Suprapubic skin (tissue), 4 donors: ENCODE data around the gene RNU11. TPM values are rescaled to one million over a fixed set of nuclear protein-coding genes. Genes with fewer than 3 reads are reported as not detected.
A peak's percentile ranks its signal among the peaks of the same experiment; 100 is the strongest.
"Not testable (repeated sequence)": the region's sequence is repeated elsewhere in the genome, so short reads cannot be mapped to it uniquely, and the experiment has no call there.

Experiments
- DNase-seq, 2 donors: peaks; one replicate each; pipeline ENCODE4 v3.0.0-alpha.2; 2019; ENCODE audit warnings: low spot score in 2 of 2
- H3K27ac ChIP-seq: fragments of 200-600 bp; sonication (generic); one replicate; pipeline ENCODE4 v1.5.1; 2019
- H3K27me3 ChIP-seq: fragments of 200-600 bp; sonication (generic); one replicate; pipeline ENCODE4 v1.5.1; 2019
- H3K36me3 ChIP-seq: fragments of 200-600 bp; sonication (generic); one replicate; pipeline ENCODE4 v1.5.1; 2019
- H3K4me1 ChIP-seq: fragments of 200-600 bp; sonication (generic); one replicate; pipeline ENCODE4 v1.5.1; 2019
- H3K4me3 ChIP-seq: fragments of 200-600 bp; sonication (generic); one replicate; pipeline ENCODE4 v1.5.1; 2019; ENCODE audit warnings: mild to moderate bottlenecking
- H3K9me3 ChIP-seq: fragments of 200-600 bp; sonication (generic); one replicate; pipeline ENCODE4 v1.5.1; 2019
- EP300 ChIP-seq: sonication (generic); formaldehyde crosslinking; IDR thresholded peaks from one replicate; pipeline ENCODE4 v1.6.1; 2017; ENCODE audit warnings: antibody characterized with exemption
- POLR2A ChIP-seq, 2 donors: fragments of 450-650 bp; IDR thresholded peaks; one replicate each; pipeline ENCODE4 v1.6.1; 2017; ENCODE audit warnings: antibody characterized with exemption in 2 of 2, mild to moderate bottlenecking in 2 of 2, moderate library complexity in 2 of 2
- POLR2AphosphoS5 ChIP-seq, 3 donors: sonication (generic); formaldehyde crosslinking; IDR thresholded peaks; one replicate each; pipeline ENCODE4 v1.6.1; 2017; ENCODE audit warnings: antibody characterized with exemption in 3 of 3
- WGBS: methylation state at CpG from one replicate; pipeline ENCODE4 v1.1.5; 2018; 5-methylcytosine and 5-hydroxymethylcytosine counted together
- total RNA-seq, 4 donors: library from RNA; depleted of rRNA; stranded (reverse); fragments of >200 nt; gene quantifications; one replicate each; pipeline ENCODE4 v1.1.0, GENCODE V29; 2016
- TF ChIP-seq, protein P1 (sequence below), 2 donors: fragments of 200-600 bp in 1 of 2; fragments of 450-650 bp in 1 of 2; sonication (generic) in 1 of 2; IDR thresholded peaks; one replicate each; pipeline ENCODE4 v1.5.1; 2016 to 2019; ENCODE audit warnings: antibody characterized with exemption in 2 of 2, mild to moderate bottlenecking in 1 of 2, moderate library complexity in 1 of 2

Gene RNU11
- total RNA-seq, 4 donors from 2014 or later, result not detected

- not testable (repeated sequence) for H3K36me3 ChIP-seq, DNase-seq
- 80% methylated on average over 9 of the region's 10 CpGs for WGBS
These were observed 7.3 kb downstream of the RNU11 start for GRCh38 chr1:28655448-28656311.

GRCh38 chr1:28656335-28656734, 7.9 kb downstream of the RNU11 start:
- Histone ChIP-seq H3K4me1 (no peaks in the 10 kb centered on the region), H3K27me3 (no peaks in the 10 kb centered on the region), H3K27ac (no peak overlapping the region), H3K9me3 (no peaks in the 10 kb centered on the region), H3K4me3 (no peak overlapping the region), H3K36me3 (no peaks in the 10 kb centered on the region)
- TF ChIP-seq EP300 (no peak), POLR2AphosphoS5 (IDR thresholded peaks at IDR 0.05) (no peak), POLR2A (IDR thresholded peaks at IDR 0.05) (no peak)
- TF ChIP-seq, protein P1, sequence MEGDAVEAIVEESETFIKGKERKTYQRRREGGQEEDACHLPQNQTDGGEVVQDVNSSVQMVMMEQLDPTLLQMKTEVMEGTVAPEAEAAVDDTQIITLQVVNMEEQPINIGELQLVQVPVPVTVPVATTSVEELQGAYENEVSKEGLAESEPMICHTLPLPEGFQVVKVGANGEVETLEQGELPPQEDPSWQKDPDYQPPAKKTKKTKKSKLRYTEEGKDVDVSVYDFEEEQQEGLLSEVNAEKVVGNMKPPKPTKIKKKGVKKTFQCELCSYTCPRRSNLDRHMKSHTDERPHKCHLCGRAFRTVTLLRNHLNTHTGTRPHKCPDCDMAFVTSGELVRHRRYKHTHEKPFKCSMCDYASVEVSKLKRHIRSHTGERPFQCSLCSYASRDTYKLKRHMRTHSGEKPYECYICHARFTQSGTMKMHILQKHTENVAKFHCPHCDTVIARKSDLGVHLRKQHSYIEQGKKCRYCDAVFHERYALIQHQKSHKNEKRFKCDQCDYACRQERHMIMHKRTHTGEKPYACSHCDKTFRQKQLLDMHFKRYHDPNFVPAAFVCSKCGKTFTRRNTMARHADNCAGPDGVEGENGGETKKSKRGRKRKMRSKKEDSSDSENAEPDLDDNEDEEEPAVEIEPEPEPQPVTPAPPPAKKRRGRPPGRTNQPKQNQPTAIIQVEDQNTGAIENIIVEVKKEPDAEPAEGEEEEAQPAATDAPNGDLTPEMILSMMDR (IDR thresholded peaks at IDR 0.05), result no peak
- WGBS, result 91% methylated on average over 6 of the region's 6 CpGs
- no peak for DNase-seq

More at GRCh38 chr1:28655448-28656311, 7.3 kb downstream of the RNU11 start:
- not testable (repeated sequence) for H3K9me3 ChIP-seq, H3K4me3 ChIP-seq, H3K27ac ChIP-seq, H3K27me3 ChIP-seq, H3K4me1 ChIP-seq

GRCh38 chr1:28663871-28664470, 15.6 kb downstream of the RNU11 start:
- no peaks in the 10 kb centered on the region for H3K27me3 ChIP-seq
- no peaks in the 10 kb centered on the region for H3K9me3 ChIP-seq
- H3K27ac ChIP-seq, result no peak overlapping the region
- no peak for DNase-seq
- TF ChIP-seq POLR2AphosphoS5 (IDR thresholded peaks at IDR 0.05), result no peak
- TF ChIP-seq EP300, result no peak
- TF ChIP-seq, protein P1 (IDR thresholded peaks at IDR 0.05), result no peak
- no peak for TF ChIP-seq POLR2A (IDR thresholded peaks at IDR 0.05)
- H3K4me1 ChIP-seq, result peaks cover 10% of the 10 kb centered on the region
- no peaks in the 10 kb centered on the region for H3K36me3 ChIP-seq
- H3K4me3 ChIP-seq, result no peak overlapping the region
- WGBS, result 83% methylated on average over 7 of the region's 7 CpGs

GRCh38 chr1:28666806-28667205, 18.4 kb downstream of the RNU11 start:
- H3K27ac ChIP-seq, result no peak overlapping the region
- 95% methylated on average over 12 of the region's 12 CpGs for WGBS

GRCh38 chr1:28668191-28668955, 20.0 kb downstream of the RNU11 start, which contains the start of gene GMEB1:
Gene GMEB1 (plus strand): TSS chr1:28668784. CDS start chr1:28683613, 14,829 bp downstream.
- H3K27me3 ChIP-seq, result no peaks in the 10 kb centered on the region
- no peaks in the 10 kb centered on the region for H3K36me3 ChIP-seq
- peaks cover 20% of the 10 kb centered on the region for H3K4me1 ChIP-seq
- H3K9me3 ChIP-seq, result no peaks in the 10 kb centered on the region
- 2% methylated on average over 12 of the region's 57 CpGs for WGBS
- TF ChIP-seq POLR2AphosphoS5 (IDR thresholded peaks at IDR 0.05) (no peak), POLR2A (IDR thresholded peaks at IDR 0.05) (no peak), EP300 (no peak)
- TF ChIP-seq, protein P1 (IDR thresholded peaks at IDR 0.05), result no peak
- H3K27ac ChIP-seq, result peak within 1 kb of the TSS; percentile 99
- peak; percentile 88 to 91 for DNase-seq
- H3K4me3 ChIP-seq, result peak within 1 kb of the TSS; percentile 97

More at GRCh38 chr1:28666806-28667205, 18.4 kb downstream of the RNU11 start:
- H3K4me3 ChIP-seq, result no peak overlapping the region
- H3K27me3 ChIP-seq, result no peaks in the 10 kb centered on the region
- no peaks in the 10 kb centered on the region for H3K36me3 ChIP-seq
- H3K4me1 ChIP-seq, result peaks cover 20% of the 10 kb centered on the region
- TF ChIP-seq, protein P1 (IDR thresholded peaks at IDR 0.05), result no peak
- no peak for TF ChIP-seq POLR2A (IDR thresholded peaks at IDR 0.05)
- no peak for TF ChIP-seq EP300
- TF ChIP-seq POLR2AphosphoS5 (IDR thresholded peaks at IDR 0.05), result no peak
- DNase-seq, result no peak
- no peaks in the 10 kb centered on the region for H3K9me3 ChIP-seq
